CD14-positive monocyte (primary cell): ENCODE results near the gene JPT1. TPM values are rescaled to one million over a fixed set of nuclear protein-coding genes. Genes with fewer than 3 reads are reported as not detected.

Experiments used
- DNase-seq, 3 donors: peaks; one replicate each; pipeline ENCODE4 v3.0.0-alpha.2; 2011 to 2022
- H2AFZ ChIP-seq: 2 replicates; pipeline ENCODE4 v1.6.0; 2012; ENCODE audit warnings: mild to moderate bottlenecking, low read depth, low read length, inconsistent platforms; ENCODE audit not compliant: insufficient read depth, poor library complexity, severe bottlenecking
- H3K27ac ChIP-seq, 2 donors: 1 replicate in 1 of 2; 2 replicates in 1 of 2; pipeline ENCODE4 v1.5.1; 2012 to 2013; ENCODE audit warnings: low read length in 2 of 2, control low read depth in 1 of 2, inconsistent platforms in 1 of 2, low read depth in 1 of 2, mild to moderate bottlenecking in 1 of 2
- H3K27me3 ChIP-seq, 2 donors: one replicate each; pipeline versions ENCODE4 v1.6.0 to v1.6.1; 2011 to 2013; ENCODE audit warnings: low read length in 2 of 2; ENCODE audit not compliant: control insufficient read depth in 2 of 2, insufficient read depth in 2 of 2
- H3K36me3 ChIP-seq, 2 donors: replicated peaks in 1 of 2; 1 replicate in 1 of 2; 2 replicates in 1 of 2; pipeline versions ENCODE4 v1.5.1 to v1.6.1; 2012 to 2013; ENCODE audit warnings: low read length in 2 of 2, control low read depth in 1 of 2, inconsistent platforms in 1 of 2, mild to moderate bottlenecking in 1 of 2; ENCODE audit not compliant: insufficient read depth in 2 of 2, control insufficient read depth in 1 of 2
- H3K4me1 ChIP-seq, 2 donors: 1 replicate in 1 of 2; 2 replicates in 1 of 2; pipeline versions ENCODE4 v1.5.1 to v1.6.1; 2012 to 2013; ENCODE audit warnings: low read length in 2 of 2, control low read depth in 1 of 2, inconsistent platforms in 1 of 2, mild to moderate bottlenecking in 1 of 2, moderate library complexity in 1 of 2; ENCODE audit not compliant: insufficient read depth in 2 of 2, control insufficient read depth in 1 of 2
- H3K4me2 ChIP-seq: replicated peaks from 2 replicates; pipeline ENCODE3; 2012; ENCODE audit warnings: low read length, moderate library complexity, mild to moderate bottlenecking; ENCODE audit not compliant: poor library complexity, severe bottlenecking; ENCODE audit errors: extremely low read depth
- H3K4me3 ChIP-seq, 3 experiments: fragments of 200-600 bp in 1 of 3; sonication (generic) in 1 of 3; replicated peaks in 1 of 3; 1 replicate in 2 of 3; 2 replicates in 1 of 3; pipeline ENCODE4 v1.5.1; 2011 to 2013; ENCODE audit warnings: low read length in 3 of 3, mild to moderate bottlenecking in 3 of 3, control low read depth in 2 of 3, low read depth in 2 of 3, inconsistent platforms in 1 of 3, moderate library complexity in 1 of 3
- H3K79me2 ChIP-seq: 2 replicates; pipeline ENCODE4 v1.6.0; 2012; ENCODE audit warnings: mild to moderate bottlenecking, control low read depth, inconsistent platforms, low read length, moderate library complexity; ENCODE audit not compliant: insufficient read depth
- H3K9ac ChIP-seq: 2 replicates; pipeline ENCODE4 v1.6.0; 2017; ENCODE audit warnings: low read length, mild to moderate bottlenecking; ENCODE audit not compliant: insufficient read depth, poor library complexity, severe bottlenecking
- H3K9me3 ChIP-seq, 2 donors: replicated peaks in 1 of 2; 1 replicate in 1 of 2; 2 replicates in 1 of 2; pipeline versions ENCODE4 v1.5.1 to v1.6.1; 2012 to 2013; ENCODE audit warnings: low read length in 2 of 2, control low read depth in 1 of 2; ENCODE audit not compliant: control insufficient read depth in 1 of 2, insufficient read depth in 1 of 2
- H4K20me1 ChIP-seq: 2 replicates; pipeline ENCODE4 v1.6.0; 2012; ENCODE audit warnings: mild to moderate bottlenecking, low read length, control low read depth, moderate library complexity; ENCODE audit not compliant: insufficient read depth
- H3K27ac Mint-ChIP-seq, 7 donors: one replicate each; pipeline ENCODE4 v1.8.0; 2020; ENCODE audit warnings: mild to moderate bottlenecking in 7 of 7, mixed read lengths in 7 of 7, moderate library complexity in 6 of 7, inconsistent platforms in 2 of 7
- H3K27me3 Mint-ChIP-seq, 3 donors: one replicate each; pipeline ENCODE4 v1.8.0; 2021 to 2022; ENCODE audit warnings: low read depth in 3 of 3, mild to moderate bottlenecking in 3 of 3, mixed read lengths in 3 of 3, moderate library complexity in 3 of 3, inconsistent platforms in 1 of 3
- H3K36me3 Mint-ChIP-seq, 2 donors: one replicate each; pipeline ENCODE4 v1.8.0; 2020; ENCODE audit warnings: mixed read lengths in 2 of 2, inconsistent platforms in 1 of 2, mild to moderate bottlenecking in 1 of 2
- H3K4me1 Mint-ChIP-seq: one replicate; pipeline ENCODE4 v1.8.0; 2020; ENCODE audit warnings: mild to moderate bottlenecking, mixed read lengths
- H3K4me3 Mint-ChIP-seq, 2 donors: one replicate each; pipeline ENCODE4 v1.8.0; 2020; ENCODE audit warnings: mild to moderate bottlenecking in 2 of 2, mixed read lengths in 2 of 2, moderate library complexity in 1 of 2
- H3K9me3 Mint-ChIP-seq, 7 donors: one replicate each; pipeline ENCODE4 v1.8.0; 2020 to 2022; ENCODE audit warnings: mixed read lengths in 7 of 7, mild to moderate bottlenecking in 6 of 7, moderate library complexity in 6 of 7, inconsistent platforms in 2 of 7
- WGBS: methylation state at CpG from one replicate; pipeline ENCODE4 v1.1.5; 2013; ENCODE audit warnings: missing lambda C conversion rate; ENCODE audit not compliant: insufficient coverage; 5-methylcytosine and 5-hydroxymethylcytosine counted together
- intact Hi-C, 2 donors: fragments of 100-400 bp; cut with micrococcal nuclease; formaldehyde crosslinking; loops; one replicate each; pipeline versions ENCODE4 v1.15.0 to v1.15.1; 2023
- polyA plus RNA-seq, 3 donors: library from polyadenylated mRNA; depleted of rRNA in 1 of 3; unstranded in 2 of 3; stranded (reverse) in 1 of 3; fragments of 300-500 nt in 2 of 3; fragments of >200 nt in 1 of 3; fragmentation: Illumina TruSeq in 2 of 3; gene quantifications; 1 replicate in 2 of 3; 2 replicates in 1 of 3; pipeline ENCODE4 v1.2.3, GENCODE V29; 2012 to 2021
- TF ChIP-seq, protein P1 (sequence below): fragments of 200-600 bp; IDR thresholded peaks from one replicate; pipeline ENCODE4 v1.8.0; 2022; ENCODE audit warnings: antibody characterized with exemption, mild to moderate bottlenecking

Gene JPT1
- polyA plus RNA-seq, 3 donors, result 79.7 to 181 (median 156) TPM

DNA sequence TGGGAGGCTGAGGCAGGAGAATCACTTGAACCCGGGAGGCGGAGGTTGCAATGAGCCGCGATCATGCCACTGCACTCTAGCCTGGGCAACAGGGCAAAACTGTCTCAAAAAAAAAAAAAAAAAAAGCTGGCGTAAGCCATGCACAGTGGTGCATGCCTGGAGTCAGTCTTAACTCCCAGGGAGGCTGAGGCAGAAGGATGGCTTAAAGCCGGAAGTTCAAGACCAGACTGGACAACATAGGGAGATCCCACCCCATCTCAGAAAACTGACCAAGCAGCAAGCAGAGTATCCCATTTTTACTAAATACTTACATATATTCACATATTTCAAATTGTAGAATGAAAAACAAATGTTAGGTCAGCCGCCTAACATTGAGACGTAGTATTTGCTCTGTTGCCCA is 27.4 kb downstream of the JPT1 start:
- Histone ChIP-seq H3K27ac (no peak overlapping the region), H3K9ac (no peak overlapping the region)
- no peak overlapping the region for H3K27ac Mint-ChIP-seq

DNA sequence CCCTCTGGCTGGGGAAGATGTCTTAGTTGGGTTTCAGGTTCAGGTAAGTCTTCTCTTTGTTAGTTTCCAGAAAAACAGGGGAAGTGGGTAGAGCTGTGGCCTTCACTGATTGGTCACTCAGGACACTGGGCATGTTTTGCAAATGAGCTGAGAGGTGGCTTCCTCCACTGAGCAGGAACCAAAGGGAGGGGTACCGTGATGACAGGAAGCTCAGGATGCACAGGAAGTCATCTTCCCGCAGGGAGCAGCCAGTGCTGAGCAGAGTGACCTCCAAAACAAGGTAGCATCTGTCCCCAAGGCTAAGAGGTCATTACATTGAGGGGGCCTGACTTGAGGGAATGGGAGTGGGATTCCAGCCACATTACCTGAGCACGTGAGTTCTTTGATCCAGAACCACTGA is 28.3 kb downstream of the JPT1 start:
- WGBS, result 33% methylated on average over 3 of the region's 3 CpGs

More for the DNA sequence above, 27.4 kb downstream of the JPT1 start:
- Histone ChIP-seq H3K4me3 (no peak overlapping the region), H2AFZ (no peak overlapping the region), H3K36me3 (peaks cover 18 to 21% of the 10 kb centered on the region in 2 donors), H3K4me1 (peaks cover 37 to 51% of the 10 kb centered on the region in 2 donors), H3K4me2 (no peak overlapping the region), H3K9me3 (no peaks in the 10 kb centered on the region), H3K79me2 (peaks cover 26% of the 10 kb centered on the region), H3K27me3 (no peaks in the 10 kb centered on the region), H4K20me1 (peaks cover 28% of the 10 kb centered on the region)
- no peak for DNase-seq
- intact Hi-C loops, result no loop called here
- Mint-ChIP-seq H3K4me3 (no peak overlapping the region), H3K36me3 (peaks cover 19 to 26% of the 10 kb centered on the region in 2 donors), H3K4me1 (peaks cover 41% of the 10 kb centered on the region), H3K27me3 (no peaks in the 10 kb centered on the region), H3K9me3 (no peaks in the 10 kb centered on the region)
- TF ChIP-seq, protein P1, sequence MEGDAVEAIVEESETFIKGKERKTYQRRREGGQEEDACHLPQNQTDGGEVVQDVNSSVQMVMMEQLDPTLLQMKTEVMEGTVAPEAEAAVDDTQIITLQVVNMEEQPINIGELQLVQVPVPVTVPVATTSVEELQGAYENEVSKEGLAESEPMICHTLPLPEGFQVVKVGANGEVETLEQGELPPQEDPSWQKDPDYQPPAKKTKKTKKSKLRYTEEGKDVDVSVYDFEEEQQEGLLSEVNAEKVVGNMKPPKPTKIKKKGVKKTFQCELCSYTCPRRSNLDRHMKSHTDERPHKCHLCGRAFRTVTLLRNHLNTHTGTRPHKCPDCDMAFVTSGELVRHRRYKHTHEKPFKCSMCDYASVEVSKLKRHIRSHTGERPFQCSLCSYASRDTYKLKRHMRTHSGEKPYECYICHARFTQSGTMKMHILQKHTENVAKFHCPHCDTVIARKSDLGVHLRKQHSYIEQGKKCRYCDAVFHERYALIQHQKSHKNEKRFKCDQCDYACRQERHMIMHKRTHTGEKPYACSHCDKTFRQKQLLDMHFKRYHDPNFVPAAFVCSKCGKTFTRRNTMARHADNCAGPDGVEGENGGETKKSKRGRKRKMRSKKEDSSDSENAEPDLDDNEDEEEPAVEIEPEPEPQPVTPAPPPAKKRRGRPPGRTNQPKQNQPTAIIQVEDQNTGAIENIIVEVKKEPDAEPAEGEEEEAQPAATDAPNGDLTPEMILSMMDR, result no peak
- 81% methylated on average over 6 of the region's 8 CpGs for WGBS

More for the DNA sequence above, 28.3 kb downstream of the JPT1 start:
- Mint-ChIP-seq H3K27ac (peak overlapping the region in 3 of 7 donors; percentile 6 to 75 (median 62)), H3K9me3 (no peaks in the 10 kb centered on the region), H3K4me1 (peaks cover 40% of the 10 kb centered on the region), H3K27me3 (no peaks in the 10 kb centered on the region), H3K36me3 (peaks cover 26 to 36% of the 10 kb centered on the region in 2 donors), H3K4me3 (no peak overlapping the region)
- no peak overlapping the region for H3K9ac ChIP-seq
- H4K20me1 ChIP-seq, result peaks cover 28% of the 10 kb centered on the region
- no peak for DNase-seq
- peaks cover 33 to 44% of the 10 kb centered on the region in 2 donors for H3K4me1 ChIP-seq
- no peaks in the 10 kb centered on the region for H3K9me3 ChIP-seq
- peaks cover 18 to 31% of the 10 kb centered on the region in 2 donors for H3K36me3 ChIP-seq
- no peak overlapping the region for H3K4me2 ChIP-seq
- TF ChIP-seq, protein P1, result no peak
- peak overlapping the region in 1 of 2 donors; percentile 15 for H3K27ac ChIP-seq
- H3K4me3 ChIP-seq, result no peak overlapping the region
- H3K27me3 ChIP-seq, result no peaks in the 10 kb centered on the region
- no peak overlapping the region for H2AFZ ChIP-seq
- H3K79me2 ChIP-seq, result peaks cover 17% of the 10 kb centered on the region
- intact Hi-C loops, result no loop called here
